Mesendoderm (in vitro differentiated cells): ENCODE measurements around the gene MOV10.

Experiments
- DNase-seq: peaks from one replicate; pipeline ENCODE4 v3.0.0; 2013
- H2AK5ac ChIP-seq: 2 replicates; pipeline ENCODE4 v1.6.1; 2013; ENCODE audit warnings: low read length, inconsistent platforms
- H2BK120ac ChIP-seq: 2 replicates; pipeline ENCODE4 v1.6.1; 2013; ENCODE audit warnings: low read depth, mild to moderate bottlenecking, low read length, moderate library complexity, mixed read lengths
- H2BK15ac ChIP-seq: replicated peaks from 2 replicates; pipeline ENCODE4 v1.6.1; 2013; ENCODE audit warnings: low read depth, mild to moderate bottlenecking, moderate library complexity
- H2BK5ac ChIP-seq: 2 replicates; pipeline ENCODE4 v1.6.1; 2013; ENCODE audit warnings: low read length, inconsistent platforms
- H3K18ac ChIP-seq: 2 replicates; pipeline ENCODE4 v1.6.1; 2013; ENCODE audit warnings: mild to moderate bottlenecking, low read length, mixed read lengths
- H3K23ac ChIP-seq: one replicate; pipeline ENCODE4 v1.6.1; 2013; ENCODE audit warnings: low read length
- H3K27ac ChIP-seq: 2 replicates; pipeline ENCODE4 v1.5.1; 2013; ENCODE audit warnings: low read depth, mild to moderate bottlenecking, inconsistent platforms, low read length, moderate library complexity
- H3K27me3 ChIP-seq: 2 replicates; pipeline ENCODE4 v1.6.1; 2013; ENCODE audit warnings: low read length, control low read depth, mild to moderate bottlenecking, inconsistent platforms; ENCODE audit not compliant: insufficient read depth, poor library complexity
- H3K36me3 ChIP-seq: 2 replicates; pipeline ENCODE4 v1.6.1; 2013; ENCODE audit warnings: low read length, inconsistent platforms; ENCODE audit not compliant: control insufficient read depth, insufficient read depth
- H3K4ac ChIP-seq: one replicate; pipeline ENCODE4 v1.6.1; 2013; ENCODE audit warnings: low read depth, mild to moderate bottlenecking, low read length, moderate library complexity
- H3K4me1 ChIP-seq: 2 replicates; pipeline ENCODE4 v1.6.1; 2013; ENCODE audit warnings: low read depth, low read length, inconsistent platforms; ENCODE audit not compliant: control insufficient read depth
- H3K4me2 ChIP-seq: 2 replicates; pipeline ENCODE4 v1.6.1; 2013; ENCODE audit warnings: low read length
- H3K4me3 ChIP-seq: 2 replicates; pipeline ENCODE4 v1.5.1; 2013; ENCODE audit warnings: mild to moderate bottlenecking, low read length
- H3K56ac ChIP-seq: one replicate; pipeline ENCODE4 v1.6.1; 2013; ENCODE audit warnings: low read length
- H3K79me1 ChIP-seq: 2 replicates; pipeline ENCODE4 v1.6.1; 2013; ENCODE audit warnings: low read length, inconsistent platforms
- H3K79me2 ChIP-seq: 2 replicates; pipeline ENCODE4 v1.6.1; 2013; ENCODE audit warnings: mild to moderate bottlenecking, low read length; ENCODE audit not compliant: control insufficient read depth, insufficient read depth
- H3K9ac ChIP-seq: 2 replicates; pipeline ENCODE4 v1.6.1; 2013; ENCODE audit warnings: low read length, inconsistent platforms
- H4K5ac ChIP-seq: one replicate; pipeline ENCODE4 v1.6.1; 2013; ENCODE audit warnings: low read length
- H4K8ac ChIP-seq: one replicate; pipeline ENCODE4 v1.6.1; 2013; ENCODE audit warnings: low read depth, mild to moderate bottlenecking, control low read depth, low read length, moderate library complexity
- WGBS: extraction: QIAGEN DNeasy Blood & Tissue Kit; methylation state at CpG from one replicate; pipeline ENCODE4 v1.1.7; 2013; ENCODE audit warnings: low lambda C conversion rate, missing lambda C conversion rate; ENCODE audit not compliant: insufficient coverage; ENCODE audit errors: extremely low coverage; 5-methylcytosine and 5-hydroxymethylcytosine counted together

Gene MOV10

GRCh38 chr1:112704934-112705627 lies 30.6 kb downstream of the MOV10 start:
- Histone ChIP-seq H3K18ac (peak overlapping the region; percentile 70), H3K4me2 (peak overlapping the region; percentile 96), H3K79me2 (peaks cover 19% of the 10 kb centered on the region), H2BK120ac (no peak overlapping the region), H3K23ac (no peak overlapping the region), H3K79me1 (peaks cover 26% of the 10 kb centered on the region), H4K5ac (no peak overlapping the region), H3K4ac (no peak overlapping the region), H2BK5ac (peak overlapping the region; percentile 81), H3K4me1 (peaks cover 30% of the 10 kb centered on the region), H3K56ac (peak overlapping the region; percentile 94), H3K27ac (peak overlapping the region; percentile 92), H2AK5ac (peak overlapping the region; percentile 89), H3K9ac (peak overlapping the region; percentile 90), H3K36me3 (peaks cover 8% of the 10 kb centered on the region), H3K4me3 (peak overlapping the region; percentile 52), H2BK15ac (no peak overlapping the region), H4K8ac (no peak overlapping the region), H3K27me3 (no peaks in the 10 kb centered on the region)
- no CpG with 5 or more reads among the region's 13 CpGs for WGBS
- peak; percentile 100 for DNase-seq

DNA sequence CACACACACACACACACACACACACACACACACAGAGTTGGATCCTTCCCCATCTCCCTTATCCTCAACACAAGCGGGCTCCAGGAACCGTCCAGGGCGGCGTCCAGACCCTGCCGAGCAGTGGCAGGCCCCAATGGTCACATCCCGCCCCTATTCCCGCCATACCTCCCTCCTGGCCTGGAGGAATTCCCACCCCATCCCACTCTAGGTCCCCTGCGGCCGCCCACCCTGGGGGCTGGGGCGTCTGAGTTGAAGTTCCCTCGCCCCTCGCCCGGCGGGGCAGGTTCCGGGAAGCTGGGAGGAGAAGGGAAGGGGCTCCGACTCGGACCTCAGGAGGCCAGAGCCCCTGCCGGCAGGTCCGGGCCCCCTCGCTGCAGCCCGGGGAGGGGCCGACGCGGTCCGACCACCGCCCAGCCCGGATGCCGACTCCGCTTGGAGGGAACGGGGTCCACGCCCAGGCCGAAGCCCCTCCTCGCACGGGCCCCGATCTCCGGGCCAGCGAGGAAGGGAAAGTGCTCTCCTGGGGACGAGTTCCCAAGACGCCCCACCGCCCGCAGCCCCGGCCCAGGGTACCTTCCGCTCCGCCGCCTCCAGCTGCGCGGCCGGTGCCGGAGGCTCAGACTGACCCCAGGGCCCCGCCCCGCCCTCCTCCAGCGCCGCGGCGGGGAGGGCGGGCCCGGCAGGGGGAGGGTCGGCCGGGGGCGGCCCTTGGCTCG lies 32.2 kb downstream of the MOV10 start, which contains the start of gene RHOC:
TSS of gene RHOC (minus strand) at position 623 of the 716 bp plus-strand sequence. CDS start 3,328 bp downstream, outside the sequence.
- Histone ChIP-seq H2BK5ac (peak within 1 kb of the TSS; percentile 79), H3K79me1 (peaks cover 22% of the 10 kb centered on the region), H3K4me3 (peak within 1 kb of the TSS; percentile 69), H2BK15ac (no peak within 1 kb of the TSS), H3K4me2 (peak within 1 kb of the TSS; percentile 96), H3K79me2 (peaks cover 19% of the 10 kb centered on the region), H3K18ac (peak within 1 kb of the TSS; percentile 93), H4K8ac (peak within 1 kb of the TSS; percentile 41), H4K5ac (no peak within 1 kb of the TSS), H3K23ac (peak within 1 kb of the TSS; percentile 85), H3K56ac (peak within 1 kb of the TSS; percentile 94), H3K27ac (peak within 1 kb of the TSS; percentile 92), H2BK120ac (peak within 1 kb of the TSS; percentile 61), H3K9ac (peak within 1 kb of the TSS; percentile 90), H3K4ac (peak within 1 kb of the TSS; percentile 74), H3K27me3 (no peaks in the 10 kb centered on the region), H2AK5ac (no peak within 1 kb of the TSS), H3K36me3 (peaks cover 3% of the 10 kb centered on the region), H3K4me1 (peaks cover 21% of the 10 kb centered on the region)
- no CpG with 5 or more reads among the region's 61 CpGs for WGBS
- peak; percentile 67 for DNase-seq

- peak overlapping the region; percentile 45 for H3K4me3 ChIP-seq
- peak overlapping the region; percentile 80 for H3K27ac ChIP-seq
- H2BK15ac ChIP-seq = no peak overlapping the region
- peaks cover 19% of the 10 kb centered on the region for H3K79me1 ChIP-seq
- peak overlapping the region; percentile 91 for H3K56ac ChIP-seq
- H4K8ac ChIP-seq = no peak overlapping the region
- H3K23ac ChIP-seq = no peak overlapping the region
- peaks cover 19% of the 10 kb centered on the region for H3K79me2 ChIP-seq
- WGBS = no CpG with 5 or more reads among the region's 42 CpGs
- H2AK5ac ChIP-seq = no peak overlapping the region
- no peak overlapping the region for H3K4ac ChIP-seq
- peaks cover 3% of the 10 kb centered on the region for H3K36me3 ChIP-seq
- H2BK5ac ChIP-seq = peak overlapping the region; percentile 76
- H3K4me2 ChIP-seq = peak overlapping the region; percentile 71
- peaks cover 17% of the 10 kb centered on the region for H3K4me1 ChIP-seq
- peak overlapping the region; percentile 93 for H3K18ac ChIP-seq
- peak overlapping the region; percentile 50 for H2BK120ac ChIP-seq
- H3K9ac ChIP-seq = peak overlapping the region; percentile 87
- H3K27me3 ChIP-seq = no peaks in the 10 kb centered on the region
- peak; percentile 97 for DNase-seq
- H4K5ac ChIP-seq = no peak overlapping the region
Observed at GRCh38 chr1:112707221-112708001, 33.0 kb downstream of the MOV10 start.

GRCh38 chr1:112708002-112708448 lies 33.6 kb downstream of the MOV10 start:
- Histone ChIP-seq H3K18ac (no peak overlapping the region), H3K23ac (no peak overlapping the region), H2BK5ac (no peak overlapping the region), H3K79me2 (peaks cover 19% of the 10 kb centered on the region), H3K79me1 (peaks cover 15% of the 10 kb centered on the region), H3K4ac (no peak overlapping the region), H4K5ac (no peak overlapping the region), H3K9ac (peak overlapping the region; percentile 87), H2BK15ac (no peak overlapping the region), H3K4me1 (peaks cover 20% of the 10 kb centered on the region), H3K27me3 (no peaks in the 10 kb centered on the region), H2BK120ac (no peak overlapping the region), H3K36me3 (peaks cover under 1% of the 10 kb centered on the region), H3K56ac (peak overlapping the region; percentile 91), H2AK5ac (no peak overlapping the region), H3K27ac (no peak overlapping the region), H3K4me2 (no peak overlapping the region), H3K4me3 (no peak overlapping the region), H4K8ac (no peak overlapping the region)
- WGBS = no CpG with 5 or more reads among the region's 6 CpGs
- no peak for DNase-seq

DNA sequence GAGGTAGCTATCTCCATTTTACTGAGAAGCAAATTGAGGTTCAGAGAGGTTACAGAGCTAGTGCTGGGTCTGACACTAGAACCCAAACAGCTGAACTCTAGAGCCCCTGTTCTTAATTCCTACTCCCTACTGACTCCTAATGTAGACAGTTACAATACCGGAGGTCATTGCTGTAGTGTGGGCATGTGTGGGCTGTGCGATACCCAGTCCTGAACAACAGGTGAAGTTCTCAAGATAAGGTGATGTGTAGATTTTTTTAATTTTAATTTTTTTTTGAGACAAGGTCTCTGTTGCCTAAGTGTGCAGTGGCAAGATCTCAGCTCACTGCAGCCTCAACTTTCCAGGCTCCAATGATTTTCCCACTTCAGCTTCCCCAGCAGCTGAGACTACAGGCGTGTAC lies 34.0 kb downstream of the MOV10 start:
- no peak for DNase-seq
- Histone ChIP-seq H3K27ac (no peak overlapping the region), H4K5ac (no peak overlapping the region), H3K9ac (no peak overlapping the region), H3K4ac (no peak overlapping the region), H2BK120ac (no peak overlapping the region), H3K4me3 (no peak overlapping the region), H2BK15ac (no peak overlapping the region), H3K27me3 (no peaks in the 10 kb centered on the region), H3K36me3 (no peaks in the 10 kb centered on the region), H3K23ac (no peak overlapping the region), H3K4me1 (peaks cover 22% of the 10 kb centered on the region), H3K4me2 (no peak overlapping the region), H4K8ac (no peak overlapping the region), H2BK5ac (no peak overlapping the region), H3K56ac (no peak overlapping the region), H2AK5ac (no peak overlapping the region), H3K79me2 (peaks cover 19% of the 10 kb centered on the region), H3K79me1 (peaks cover 15% of the 10 kb centered on the region), H3K18ac (no peak overlapping the region)
- WGBS = no CpG with 5 or more reads among the region's 3 CpGs
